HAP-1 (cell line): ENCODE measurements around the gene RABAC1.
"Not testable (repeated sequence)": the region's sequence is repeated elsewhere in the genome, so short reads cannot be mapped to it uniquely, and the experiment has no call there.

Source experiments
- DNase-seq, 2 experiments: peaks; one replicate each; pipeline ENCODE4 v3.0.0-alpha.2; 2016 to 2020; ENCODE audit warnings: low spot score in 2 of 2
- H3K27me3 ChIP-seq: fragments of 250-450 bp; sonication (Bioruptor Pico); 2 replicates; pipeline ENCODE4 v1.5.1; 2020; ENCODE audit warnings: low read depth, mild to moderate bottlenecking, moderate library complexity
- H3K36me3 ChIP-seq: fragments of 250-450 bp; sonication (Bioruptor Pico); replicated peaks from 2 replicates; pipeline ENCODE4 v1.5.1; 2020; ENCODE audit warnings: mild to moderate bottlenecking
- H3K4me1 ChIP-seq: fragments of 250-450 bp; sonication (Bioruptor Pico); 2 replicates; pipeline ENCODE4 v1.5.1; 2020; ENCODE audit warnings: mild to moderate bottlenecking
- H3K4me3 ChIP-seq: fragments of 250-450 bp; sonication (Bioruptor Pico); 2 replicates; pipeline ENCODE4 v1.5.1; 2020; ENCODE audit warnings: mild to moderate bottlenecking, moderate library complexity
- H3K9me3 ChIP-seq: fragments of 250-450 bp; sonication (Bioruptor Pico); 2 replicates; pipeline ENCODE4 v1.5.1; 2020; ENCODE audit warnings: mild to moderate bottlenecking, moderate library complexity
- in situ Hi-C: fragments of 300-500 bp; cut with MboI; formaldehyde crosslinking; loops from 3 replicates; pipeline ENCODE4 v1.14.3; 2020; ENCODE audit warnings: low sequenced_read_pairs, inconsistent platforms, mixed read lengths

The RABAC1 gene

GRCh38 chr19:41951686-41952172 is 7.4 kb downstream of the RABAC1 start:
- Histone ChIP-seq H3K36me3 (no peaks in the 10 kb centered on the region; the same call in 1 of the 2 replicates), H3K4me3 (no peak overlapping the region), H3K9me3 (no peaks in the 10 kb centered on the region), H3K4me1 (no peaks in the 10 kb centered on the region), H3K27me3 (no peaks in the 10 kb centered on the region)
- DNase-seq: peak; percentile 20 to 93
- in situ Hi-C loops: no loop called here

DNA sequence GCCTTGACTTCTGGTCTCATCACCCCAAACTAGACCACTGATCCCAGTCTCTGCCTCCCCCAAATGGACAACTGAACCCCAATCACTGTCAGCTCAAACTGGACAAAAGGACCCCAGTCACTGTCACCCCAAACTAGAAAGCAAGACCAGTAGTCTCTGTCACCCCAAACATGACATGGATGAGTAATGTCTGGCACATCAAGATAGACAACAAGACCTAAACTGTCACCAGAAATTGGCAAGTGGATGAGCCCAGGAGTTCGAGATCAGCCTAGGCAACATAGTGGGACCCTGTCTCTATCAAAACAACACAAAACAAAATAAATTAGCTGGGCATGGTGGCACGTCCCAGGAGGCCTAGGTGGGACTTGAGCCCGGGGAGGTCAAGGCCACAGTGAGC is 12.0 kb downstream of the RABAC1 start:
- Histone ChIP-seq H3K4me3 (no peak overlapping the region), H3K4me1 (no peaks in the 10 kb centered on the region), H3K36me3 (no peaks in the 10 kb centered on the region), H3K27me3 (no peaks in the 10 kb centered on the region), H3K9me3 (no peaks in the 10 kb centered on the region)
- no peak for DNase-seq
- in situ Hi-C loops: no loop called here

DNA sequence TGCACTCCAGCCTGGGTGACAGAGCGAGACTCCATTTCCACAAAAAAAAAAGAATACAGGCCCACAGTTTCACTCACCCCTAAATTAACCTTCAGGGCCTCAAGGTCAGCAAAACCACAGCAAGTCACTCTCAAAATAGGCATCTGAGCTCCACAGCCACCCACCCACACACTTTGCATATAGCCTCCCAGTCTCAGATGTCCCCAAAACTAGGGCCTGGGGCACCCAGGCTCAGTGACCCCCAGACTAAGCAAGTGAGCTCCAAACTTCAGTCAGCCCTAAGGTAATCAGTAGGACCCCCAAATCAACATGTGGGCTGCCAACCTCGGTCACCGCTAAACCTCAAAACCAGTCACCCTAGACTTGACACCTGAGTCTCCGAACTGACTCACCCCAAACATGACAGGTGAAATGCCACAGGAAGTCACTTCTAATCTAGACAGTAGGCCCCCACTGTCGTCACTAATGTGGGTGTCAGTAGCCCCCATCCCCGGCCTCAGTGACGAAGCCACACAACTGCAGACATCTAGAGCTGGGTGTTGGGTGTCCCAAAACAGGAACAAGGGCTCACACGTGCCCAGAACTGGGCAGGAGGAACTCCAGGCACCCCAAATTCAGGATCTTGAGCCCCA is 13.9 kb downstream of the RABAC1 start:
- Histone ChIP-seq H3K36me3 (no peaks in the 10 kb centered on the region), H3K9me3 (no peaks in the 10 kb centered on the region), H3K27me3 (no peaks in the 10 kb centered on the region), H3K4me3 (no peak overlapping the region), H3K4me1 (no peaks in the 10 kb centered on the region)
- in situ Hi-C loops: no loop called here
- DNase-seq: no peak

GRCh38 chr19:41944336-41944735 is 14.8 kb downstream of the RABAC1 start:
- H3K4me1 ChIP-seq: no peaks in the 10 kb centered on the region
- in situ Hi-C loops: no loop called here

DNA sequence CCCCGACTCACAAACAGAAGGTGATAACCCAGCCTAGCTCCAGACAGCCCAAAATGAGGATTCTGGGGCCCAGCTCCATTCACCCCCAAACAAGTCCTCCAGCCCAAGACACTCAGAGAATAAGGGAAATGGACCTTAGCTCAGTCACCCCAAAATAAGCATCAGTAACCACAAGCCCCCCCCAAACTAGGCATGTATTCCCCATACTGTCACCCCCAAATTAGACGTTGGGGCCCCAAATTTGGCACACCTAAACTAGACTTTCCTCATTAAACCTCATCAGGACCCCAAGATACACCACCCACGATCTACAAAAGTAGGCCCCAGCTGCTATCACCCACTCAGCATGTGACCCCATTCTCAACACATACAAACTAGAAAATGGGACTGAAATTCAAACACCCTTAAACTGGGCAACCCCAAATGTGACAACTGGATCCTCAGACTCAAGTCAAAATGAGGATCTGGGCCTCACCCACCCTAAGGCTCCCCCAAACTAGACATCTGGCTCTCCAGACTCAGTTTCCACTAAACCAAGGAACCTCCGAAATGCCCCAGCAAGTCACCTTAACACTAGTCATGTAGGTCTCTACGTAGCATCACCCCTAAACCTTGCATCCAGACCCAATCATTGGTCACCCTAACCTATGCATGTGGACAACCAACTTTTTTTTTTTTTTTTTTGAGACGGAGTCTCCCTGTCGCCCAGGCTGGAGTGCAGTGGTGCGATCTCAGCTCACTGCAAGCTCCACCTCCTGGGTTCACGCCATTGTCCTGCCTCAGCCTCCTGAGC is 17.5 kb downstream of the RABAC1 start:
- Histone ChIP-seq H3K36me3 (no peaks in the 10 kb centered on the region), H3K4me1 (no peaks in the 10 kb centered on the region), H3K27me3 (peaks cover 9% of the 10 kb centered on the region), H3K4me3 (no peak overlapping the region), H3K9me3 (no peaks in the 10 kb centered on the region)
- no peak for DNase-seq
- in situ Hi-C loops: no loop called here

More at GRCh38 chr19:41944336-41944735, 14.8 kb downstream of the RABAC1 start:
- H3K9me3 ChIP-seq: no peaks in the 10 kb centered on the region
- no peaks in the 10 kb centered on the region for H3K27me3 ChIP-seq
- no peak for DNase-seq
- no peaks in the 10 kb centered on the region for H3K36me3 ChIP-seq
- no peak overlapping the region for H3K4me3 ChIP-seq

DNA sequence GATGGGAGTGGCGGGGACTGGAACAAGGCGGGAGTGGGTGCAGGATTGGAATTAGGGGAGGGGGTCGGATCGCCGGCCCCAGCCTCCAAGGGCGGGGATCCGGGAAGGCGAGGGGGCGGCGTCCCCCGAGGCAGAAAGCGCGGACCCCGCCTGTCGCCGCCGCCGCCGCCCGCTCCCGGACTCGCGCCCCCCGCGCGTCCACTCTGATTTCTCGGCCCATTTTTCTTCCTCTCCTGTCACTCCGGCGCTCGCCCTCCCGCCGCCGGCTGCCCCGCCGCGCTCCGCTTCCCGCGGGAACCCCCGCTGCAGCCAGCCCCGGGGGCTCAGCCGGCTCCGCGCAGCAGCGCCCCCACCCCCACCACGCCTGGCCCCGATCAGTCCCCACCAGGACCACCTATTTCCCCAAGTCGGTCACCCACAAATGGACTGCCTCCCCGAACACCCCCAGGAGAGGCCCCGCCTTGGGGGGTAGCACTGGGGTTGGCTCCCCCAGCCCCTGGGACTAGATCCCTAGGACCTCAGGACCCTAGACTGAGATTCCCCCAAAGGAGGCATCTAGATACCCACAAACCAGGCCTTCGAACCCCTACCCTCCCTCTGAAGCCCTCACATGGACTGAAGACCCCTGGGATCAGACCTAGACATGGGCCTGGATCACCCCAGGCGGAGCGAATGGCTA is 18.3 kb downstream of the RABAC1 start:
- H3K4me3 ChIP-seq: no peak overlapping the region
- H3K9me3 ChIP-seq: no peaks in the 10 kb centered on the region
- no peak for DNase-seq
- no peaks in the 10 kb centered on the region for H3K4me1 ChIP-seq
- H3K27me3 ChIP-seq: peaks cover 16% of the 10 kb centered on the region
- no peaks in the 10 kb centered on the region for H3K36me3 ChIP-seq
- in situ Hi-C loops: no loop called here

DNA sequence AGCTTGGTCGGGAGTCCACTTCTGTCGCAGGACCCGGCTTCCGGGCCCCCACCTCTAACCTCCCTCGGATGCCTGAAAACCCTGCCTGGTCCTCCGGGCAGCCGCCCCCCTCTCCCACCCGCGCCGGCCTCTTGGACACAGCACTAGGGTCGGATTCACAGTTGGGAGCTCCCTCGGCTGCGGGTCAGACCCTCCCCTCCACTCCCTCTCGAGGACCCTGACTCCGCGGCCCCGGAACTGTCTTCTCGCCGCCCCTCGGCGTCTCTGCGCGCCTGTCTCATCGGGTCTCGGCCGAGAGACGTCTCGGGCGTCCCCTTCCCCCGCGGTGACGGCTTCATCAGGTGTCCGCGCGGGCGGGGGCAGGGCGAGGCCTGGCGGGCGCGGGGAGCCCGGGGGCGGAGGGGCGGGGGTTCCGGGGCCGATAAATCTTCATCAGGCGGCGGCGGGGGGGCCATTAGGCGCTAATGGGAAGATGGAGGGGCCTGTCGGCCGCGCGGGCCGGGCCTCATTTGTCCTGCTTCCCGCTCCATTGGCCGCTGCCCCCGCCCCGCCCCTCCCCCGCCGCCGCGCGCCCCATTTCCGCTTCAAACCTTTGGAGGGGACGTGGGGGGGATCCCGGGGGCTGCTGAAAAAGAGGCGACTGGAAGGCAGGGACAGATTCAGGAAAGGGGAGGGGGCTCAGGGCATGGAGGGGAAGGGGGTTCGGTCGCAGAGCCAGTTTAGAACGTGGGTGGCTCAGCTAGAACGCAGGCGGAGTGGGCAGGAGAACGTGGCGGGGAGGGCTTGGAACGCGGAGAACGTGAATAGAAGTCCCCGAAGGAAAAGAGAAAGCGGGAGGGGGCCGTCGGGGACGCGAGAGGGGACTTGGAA is 19.0 kb downstream of the RABAC1 start:
- no peaks in the 10 kb centered on the region for H3K9me3 ChIP-seq
- DNase-seq: no peak
- H3K36me3 ChIP-seq: no peaks in the 10 kb centered on the region
- in situ Hi-C loops: no loop called here
- peaks cover 21% of the 10 kb centered on the region for H3K27me3 ChIP-seq
- H3K4me3 ChIP-seq: no peak overlapping the region
- no peaks in the 10 kb centered on the region for H3K4me1 ChIP-seq

GRCh38 chr19:41939209-41939608 is 19.9 kb downstream of the RABAC1 start:
- H3K36me3 ChIP-seq, H3K9me3 ChIP-seq, in situ Hi-C loops, H3K4me3 ChIP-seq, DNase-seq, H3K4me1 ChIP-seq: not testable (repeated sequence)
- H3K27me3 ChIP-seq: peaks cover 23% of the 10 kb centered on the region

- Histone ChIP-seq H3K4me3 (no peak overlapping the region), H3K27me3 (peaks cover 31% of the 10 kb centered on the region), H3K9me3 (no peaks in the 10 kb centered on the region), H3K36me3 (no peaks in the 10 kb centered on the region), H3K4me1 (no peaks in the 10 kb centered on the region)
- in situ Hi-C loops: no loop called here
- DNase-seq: no peak
Measured at GRCh38 chr19:41937525-41938468, 21.3 kb downstream of the RABAC1 start.

GRCh38 chr19:41936961-41937360 is 22.2 kb downstream of the RABAC1 start:
- in situ Hi-C loops: no loop called here
- Histone ChIP-seq H3K4me1 (no peaks in the 10 kb centered on the region), H3K27me3 (peaks cover 39% of the 10 kb centered on the region), H3K36me3 (no peaks in the 10 kb centered on the region), H3K9me3 (no peaks in the 10 kb centered on the region), H3K4me3 (no peak overlapping the region)
- no peak for DNase-seq

GRCh38 chr19:41936416-41936850 is 22.7 kb downstream of the RABAC1 start:
- in situ Hi-C loops: no loop called here
- Histone ChIP-seq H3K9me3 (no peaks in the 10 kb centered on the region), H3K4me3 (no peak overlapping the region), H3K4me1 (no peaks in the 10 kb centered on the region), H3K36me3 (no peaks in the 10 kb centered on the region), H3K27me3 (peaks cover 39% of the 10 kb centered on the region)
- no peak for DNase-seq

DNA sequence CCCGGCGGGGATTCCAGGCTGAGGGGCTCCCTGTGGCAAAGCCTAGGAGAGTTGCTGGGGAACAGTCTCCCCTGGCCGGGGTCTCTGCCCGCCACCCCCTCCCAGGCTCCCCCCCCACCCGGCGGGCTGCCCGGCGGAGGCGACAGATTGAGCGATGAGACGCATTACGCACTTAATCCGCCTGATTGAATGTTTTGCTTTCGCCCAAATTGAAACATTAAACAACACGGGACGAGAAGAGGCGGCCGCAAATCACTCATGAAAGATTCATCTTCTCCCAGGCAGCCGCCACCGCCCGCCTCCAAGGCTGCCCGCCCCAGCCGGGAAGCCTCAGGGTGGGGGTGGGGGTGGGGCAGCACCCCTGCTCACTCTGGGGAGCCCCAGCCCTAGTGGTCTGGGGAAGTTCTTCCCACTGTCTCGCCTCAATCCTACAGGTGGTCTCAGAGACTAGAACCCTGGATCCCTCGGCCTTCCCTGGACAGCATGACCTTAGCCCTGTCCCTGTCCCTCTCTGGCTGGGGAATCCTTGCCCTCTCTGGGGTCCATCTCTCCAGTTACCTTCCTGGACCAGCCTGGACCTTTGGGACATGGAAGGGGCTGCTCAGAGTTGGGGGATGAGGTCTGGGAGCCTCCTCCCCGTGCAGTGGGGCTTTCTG is 23.2 kb downstream of the RABAC1 start:
- Histone ChIP-seq H3K36me3 (no peaks in the 10 kb centered on the region), H3K4me3 (no peak overlapping the region), H3K4me1 (no peaks in the 10 kb centered on the region), H3K9me3 (no peaks in the 10 kb centered on the region), H3K27me3 (peaks cover 39% of the 10 kb centered on the region)
- in situ Hi-C loops: no loop called here
- DNase-seq: no peak
